OCI-LY7 (cell line): ENCODE results near the gene SPINK4. TPM values are rescaled to one million over a fixed set of nuclear protein-coding genes. Genes with fewer than 3 reads are reported as not detected.

Experiments used
- BruUV-seq: library from RNA; stranded (reverse); fragments of 400-500 nt; replicated peaks from 2 replicates; lab custom pipeline; 2021; lab: Mats Ljungman, UMichigan
- CTCF ChIA-PET: fragments of 300-600 bp; sonication (Branson Sonifier 250); formaldehyde crosslinking; loops from one replicate; lab custom pipeline; 2022; ENCODE audit warnings: antibody characterized with exemption; ENCODE audit not compliant: unreplicated experiment; lab: Charles Lee
- POLR2A ChIA-PET: fragments of 300-600 bp; sonication (Branson Sonifier 250); formaldehyde crosslinking; loops from one replicate; lab custom pipeline; 2022; ENCODE audit warnings: antibody characterized with exemption; lab: Charles Lee
- DNase-seq: peaks from one replicate; pipeline ENCODE4 v3.0.0-alpha.2; 2015; ENCODE audit warnings: low spot score
- H2AFZ ChIP-seq: fragments of 200-600 bp; sonication (generic), shearing (Covaris generic); 2 replicates; pipeline ENCODE4 v1.6.1; 2014; ENCODE audit warnings: mild to moderate bottlenecking, antibody characterized with exemption, low read length, moderate library complexity
- H3K27ac ChIP-seq: fragments of 200-600 bp; sonication (generic); 2 replicates; pipeline ENCODE4 v1.5.1; 2014; ENCODE audit warnings: mixed run types, low read depth, mild to moderate bottlenecking, moderate library complexity, low read length, inconsistent platforms; ENCODE audit not compliant: poor library complexity, severe bottlenecking
- H3K36me3 ChIP-seq: fragments of 200-600 bp; sonication (generic); 2 replicates; pipeline ENCODE4 v1.6.1; 2014; ENCODE audit warnings: mild to moderate bottlenecking, antibody characterized with exemption, low read length, moderate library complexity, mixed read lengths; ENCODE audit not compliant: insufficient read depth
- H3K4me1 ChIP-seq: fragments of 200-600 bp; sonication (generic); 2 replicates; pipeline ENCODE4 v1.5.1; 2014; ENCODE audit warnings: mild to moderate bottlenecking, low read length; ENCODE audit not compliant: insufficient read depth, poor library complexity, severe bottlenecking
- H3K4me2 ChIP-seq: fragments of 200-600 bp; sonication (generic); 2 replicates; pipeline ENCODE4 v1.6.1; 2014; ENCODE audit warnings: mild to moderate bottlenecking, low read length
- H3K4me3 ChIP-seq: fragments of 200-600 bp; sonication (generic); 2 replicates; pipeline ENCODE4 v1.5.1; 2014; ENCODE audit warnings: mild to moderate bottlenecking, low read depth, low read length; ENCODE audit not compliant: poor library complexity, severe bottlenecking
- H3K79me2 ChIP-seq: fragments of 200-600 bp; sonication (generic); 2 replicates; pipeline ENCODE4 v1.6.1; 2016; ENCODE audit warnings: low read depth, mild to moderate bottlenecking, low read length, moderate library complexity, mixed read lengths; ENCODE audit not compliant: insufficient read depth
- H3K9me2 ChIP-seq: fragments of 200-600 bp; sonication (generic); 2 replicates; pipeline ENCODE4 v1.6.1; 2016; ENCODE audit warnings: mild to moderate bottlenecking, low read length, mixed read lengths; ENCODE audit not compliant: insufficient read depth
- H3K9me3 ChIP-seq: fragments of 200-600 bp; sonication (generic); 2 replicates; pipeline ENCODE4 v1.6.1; 2014; ENCODE audit warnings: mild to moderate bottlenecking, mixed run types, low read length, mixed read lengths
- H4K20me1 ChIP-seq: fragments of 200-600 bp; sonication (generic); 2 replicates; pipeline ENCODE4 v1.6.1; 2014; ENCODE audit warnings: mild to moderate bottlenecking, antibody characterized with exemption, low read length, moderate library complexity, mixed read lengths; ENCODE audit not compliant: insufficient read depth
- CTCF ChIP-seq: fragments of 200-600 bp; sonication (generic); conservative IDR thresholded peaks from 2 replicates; pipeline ENCODE4 v1.5.1; 2014; ENCODE audit warnings: mild to moderate bottlenecking, antibody characterized with exemption, low read length, moderate library complexity, mixed read lengths
- EZH2phosphoT487 ChIP-seq: fragments of 200-600 bp; sonication (generic); IDR thresholded peaks from 2 replicates; pipeline ENCODE4 v1.6.1; 2018; ENCODE audit warnings: low read depth, borderline replicate concordance, mild to moderate bottlenecking, mixed run types, antibody characterized with exemption, low read length, moderate library complexity, mixed read lengths
- intact Hi-C: fragments of 100-400 bp; cut with micrococcal nuclease; formaldehyde crosslinking; loops from one replicate; pipeline ENCODE4 v1.10.0; 2022; ENCODE audit not compliant: unreplicated experiment
- total RNA-seq, 2 experiments: library from RNA; depleted of rRNA in 1 of 2; stranded (reverse); fragments of >200 nt in 1 of 2; shearing (Covaris generic) in 1 of 2; gene quantifications; 2 replicates each; pipeline ENCODE4 v1.2.3, GENCODE V29; 2014 to 2022

The SPINK4 gene
- total RNA-seq, 2 experiments from 2014 or later, result not detected

GRCh38 chr9:33202552-33203201, 37.3 kb upstream of the SPINK4 start:
- peak overlapping the region; percentile 75 for H2AFZ ChIP-seq
- no TSS peak for BruUV-seq
- ChIA-PET CTCF (interaction anchor here (0.7 to 0.9 kb wide), 2 partner anchors 10 to 24 kb away, joined by 3 to 4 read pairs; no protein-coding TSS in a partner anchor), POLR2A (interaction anchor here (0.6 to 1.9 kb wide), 8 partner anchors 10 to 1093 kb away, joined by 3 to 8 read pairs (median 3); no protein-coding TSS in a partner anchor)
- TF ChIP-seq CTCF (no peak), EZH2phosphoT487 (no peak)
- H3K4me2 ChIP-seq, result peak overlapping the region; percentile 53
- no peaks in the 10 kb centered on the region for H3K9me2 ChIP-seq
- H3K9me3 ChIP-seq, result no peaks in the 10 kb centered on the region
- DNase-seq, result peak; percentile 73
- H3K27ac ChIP-seq, result no peak overlapping the region
- intact Hi-C loops, result no loop called here
- H3K36me3 ChIP-seq, result no peaks in the 10 kb centered on the region
- H3K79me2 ChIP-seq, result no peaks in the 10 kb centered on the region
- peaks cover 15% of the 10 kb centered on the region for H3K4me1 ChIP-seq
- H3K4me3 ChIP-seq, result peak overlapping the region; percentile 9
- no peaks in the 10 kb centered on the region for H4K20me1 ChIP-seq

- no peak for TF ChIP-seq CTCF
- ChIA-PET POLR2A (interaction anchor here (1.0 kb wide), 1 partner anchor 17 kb away, joined by 3 read pairs; no protein-coding TSS in a partner anchor), CTCF (interaction anchor here (0.6 kb wide), 1 partner anchor 20 kb away, joined by 3 read pairs; no protein-coding TSS in a partner anchor)
- no peaks in the 10 kb centered on the region for H3K36me3 ChIP-seq
- H3K4me3 ChIP-seq, result no peak overlapping the region
- no peak overlapping the region for H3K27ac ChIP-seq
- no TSS peak for BruUV-seq
- no peak overlapping the region for H2AFZ ChIP-seq
- DNase-seq, result no peak
- no peaks in the 10 kb centered on the region for H3K9me2 ChIP-seq
- no peaks in the 10 kb centered on the region for H4K20me1 ChIP-seq
- no peak overlapping the region for H3K4me2 ChIP-seq
- no peaks in the 10 kb centered on the region for H3K79me2 ChIP-seq
- H3K9me3 ChIP-seq, result no peaks in the 10 kb centered on the region
- no peaks in the 10 kb centered on the region for H3K4me1 ChIP-seq
- intact Hi-C loops, result no loop called here
Measured at GRCh38 chr9:33209394-33209793, 30.6 kb upstream of the SPINK4 start.

- Histone ChIP-seq H3K79me2 (no peaks in the 10 kb centered on the region), H2AFZ (no peak overlapping the region), H3K9me3 (no peaks in the 10 kb centered on the region), H3K4me1 (no peaks in the 10 kb centered on the region), H3K4me3 (no peak overlapping the region), H3K36me3 (no peaks in the 10 kb centered on the region), H3K9me2 (no peaks in the 10 kb centered on the region), H3K4me2 (no peak overlapping the region), H3K27ac (no peak overlapping the region), H4K20me1 (no peaks in the 10 kb centered on the region)
- ChIA-PET CTCF (no interaction called here), POLR2A (interaction anchor here (0.7 kb wide), 1 partner anchor 22 kb away, joined by 3 read pairs; no protein-coding TSS in a partner anchor)
- intact Hi-C loops, result no loop called here
- no TSS peak for BruUV-seq
- TF ChIP-seq CTCF (peak; percentile 51; the same call in 1 of the 2 replicates), EZH2phosphoT487 (no peak)
- DNase-seq, result no peak
Measured at GRCh38 chr9:33210006-33210715, 29.8 kb upstream of the SPINK4 start.
